HG03439 (cell line): ENCODE data around the gene PARP6.

ENCODE experiments used
- ATAC-seq: cut with Tn5 transposase; IDR thresholded peaks from one replicate; pipeline ENCODE4 v1.9.1; 2021; ENCODE audit warnings: mild to moderate bottlenecking, moderate library complexity; ENCODE audit not compliant: unreplicated experiment

PARP6 gene

DNA sequence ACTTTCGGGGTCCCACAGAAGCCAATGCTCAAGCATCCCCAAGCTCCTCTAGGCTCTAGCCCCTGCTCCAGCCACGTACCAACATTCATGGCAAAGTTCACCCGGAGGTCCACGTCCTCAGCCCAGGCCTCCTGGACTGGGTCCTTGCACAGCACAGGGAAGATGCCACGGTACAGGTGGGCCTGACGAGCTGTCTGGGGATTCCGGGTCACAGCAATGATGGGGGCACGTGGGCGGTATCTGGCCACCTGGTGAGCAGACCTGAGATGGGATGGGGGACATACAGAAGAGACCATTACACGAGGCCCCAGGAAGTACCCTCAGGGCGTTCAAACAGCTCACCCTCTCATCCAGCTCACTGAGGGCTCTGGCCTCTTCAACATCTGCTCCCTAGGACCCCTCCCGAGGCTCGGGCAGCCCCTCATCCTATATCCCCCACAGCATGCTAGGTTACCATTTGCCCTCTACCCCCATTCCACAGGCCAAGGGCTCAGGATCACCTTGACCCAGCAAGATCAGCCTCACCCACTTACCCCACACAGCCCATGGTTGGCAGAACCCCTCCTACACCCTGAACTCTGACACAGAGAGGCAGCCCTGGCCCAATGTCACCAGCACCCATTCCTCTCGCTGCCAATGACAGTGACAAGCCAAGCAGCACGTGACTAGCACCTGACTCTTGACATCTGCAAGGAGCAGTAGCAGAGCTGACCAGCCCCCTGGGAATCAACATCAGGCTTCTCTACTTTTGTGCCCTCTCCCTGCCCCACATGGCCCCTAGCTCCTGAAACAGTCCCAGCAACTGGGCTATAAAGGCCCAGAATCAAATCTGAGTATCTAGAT is 71.7 kb downstream of the PARP6 start:
- ATAC-seq: no peak

DNA sequence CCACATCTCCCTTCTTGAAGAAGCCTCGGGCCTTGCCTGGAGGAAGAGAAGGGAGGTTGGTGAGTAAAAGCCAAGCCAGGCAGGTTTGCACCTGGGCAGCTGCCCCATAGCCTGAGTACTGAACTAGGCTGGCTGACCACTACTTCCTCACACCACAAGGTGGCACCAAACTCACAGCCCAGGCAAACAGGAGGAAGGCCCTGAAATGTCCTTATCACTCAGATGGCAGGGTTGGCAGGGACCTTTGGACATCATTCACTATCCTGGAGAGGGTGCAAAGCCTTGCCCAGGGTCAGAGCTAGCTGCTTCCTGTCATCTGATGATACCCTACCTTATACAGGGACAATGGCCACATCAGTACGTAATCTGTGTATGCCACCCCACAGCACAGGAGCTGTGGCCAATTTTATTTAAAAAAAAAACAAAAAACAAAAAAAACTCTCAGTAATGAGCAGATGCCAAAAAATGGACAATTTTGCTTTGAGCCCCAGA is 72.6 kb downstream of the PARP6 start:
- ATAC-seq: no peak

DNA sequence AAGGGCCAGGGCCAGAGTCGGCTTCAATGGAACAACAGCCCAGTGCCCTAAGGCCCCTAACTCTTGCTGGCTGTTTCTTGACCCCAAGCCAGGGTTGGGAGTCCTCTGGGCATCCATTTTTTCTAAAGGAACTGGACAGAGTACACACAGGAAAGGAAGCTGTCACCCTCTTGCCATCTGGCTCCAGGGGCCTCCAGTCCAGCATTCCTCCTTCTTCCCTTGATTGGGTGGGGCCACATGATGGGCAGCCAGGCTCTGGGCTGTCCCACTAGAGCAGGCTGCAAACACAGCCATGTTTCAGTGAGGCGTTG is 73.2 kb downstream of the PARP6 start:
- ATAC-seq: no peak

DNA sequence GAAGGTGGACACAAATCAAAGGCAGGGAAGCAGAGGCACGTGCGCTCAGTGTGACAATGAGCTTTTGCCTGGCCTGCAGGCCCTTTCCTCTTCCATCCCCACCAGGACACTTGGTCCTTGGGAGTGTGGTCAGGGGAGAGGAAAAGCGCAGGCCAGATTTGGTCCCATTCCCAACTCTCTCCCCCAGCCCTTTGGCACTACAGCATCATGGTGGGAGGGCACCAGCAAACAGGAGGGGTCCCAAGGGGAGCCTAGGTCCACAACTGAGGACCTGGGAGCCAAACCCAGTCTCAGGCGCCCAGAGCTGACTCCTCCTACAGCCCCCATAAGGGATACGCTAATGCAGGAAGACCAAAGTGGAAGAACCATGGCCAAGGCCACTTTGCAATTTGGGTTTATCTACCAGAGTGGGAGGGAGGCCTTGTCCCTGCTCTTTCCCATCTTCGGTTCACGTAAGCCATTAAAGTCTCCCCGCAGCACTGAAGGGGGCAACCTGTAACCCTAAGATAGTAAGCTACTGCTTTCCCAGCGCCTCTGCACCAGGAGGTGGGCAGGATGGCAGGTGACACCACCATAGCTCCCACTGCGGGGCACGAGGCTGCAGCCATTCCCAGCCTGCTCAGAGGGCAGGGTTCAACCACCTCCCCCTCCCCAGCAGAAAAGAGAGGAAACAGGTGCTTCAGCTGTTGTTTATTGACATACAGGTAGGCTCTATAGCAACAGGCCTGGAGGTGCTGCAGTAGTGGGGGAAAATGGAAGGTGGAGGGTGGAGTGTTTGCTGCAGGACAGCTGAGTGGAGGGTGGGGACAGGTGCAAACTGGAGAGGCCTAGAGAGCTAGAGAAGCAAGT is 73.8 kb downstream of the PARP6 start:
- no peak for ATAC-seq

DNA sequence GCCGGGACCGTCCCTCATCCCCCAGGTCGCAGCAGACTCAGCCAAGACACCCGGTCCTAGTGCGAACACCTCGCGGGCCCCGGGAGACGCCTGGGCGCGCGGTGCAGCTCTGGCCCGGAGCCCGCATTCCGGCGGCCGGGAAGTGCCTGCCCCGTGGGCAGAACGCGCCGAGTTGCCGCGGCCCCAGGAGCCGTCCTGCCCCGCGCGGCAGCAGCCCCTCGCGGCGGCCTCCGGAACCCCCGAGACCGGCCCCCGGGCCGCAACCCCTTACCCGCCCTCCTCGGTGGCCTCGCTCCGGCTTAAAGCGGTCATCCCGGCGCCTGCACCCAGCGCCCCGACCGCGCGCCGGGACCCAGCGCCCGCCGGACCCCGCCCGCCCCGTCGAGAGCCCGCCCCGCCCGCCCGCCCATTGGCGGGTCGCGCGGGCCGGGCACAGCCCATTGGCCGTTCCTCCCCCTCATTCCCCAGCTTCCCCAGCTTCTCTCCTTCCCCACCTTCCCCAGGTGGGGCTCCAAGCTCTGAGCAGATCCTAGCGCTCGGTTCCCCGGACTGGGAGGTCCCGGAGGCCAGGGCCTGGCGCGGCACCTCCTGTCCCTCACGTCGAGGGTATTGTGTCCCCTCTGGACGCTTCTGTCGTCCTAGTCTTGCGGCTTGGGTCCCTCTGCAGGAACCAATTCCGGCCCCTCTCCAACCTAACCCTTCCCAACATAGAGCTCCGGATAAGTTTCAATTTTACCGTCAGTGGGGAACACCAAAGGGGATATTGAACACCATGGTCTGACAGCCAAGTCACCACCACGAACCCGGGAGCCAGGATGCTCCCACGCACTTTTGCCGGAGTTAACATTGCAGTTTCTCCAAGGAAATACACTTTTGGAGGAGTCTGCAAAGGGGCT is 74.6 kb downstream of the PARP6 start, which contains the start of gene GRAMD2A:
Gene GRAMD2A (minus strand): TSS at position 328 of the 896 bp plus-strand sequence.
- ATAC-seq: no peak

DNA sequence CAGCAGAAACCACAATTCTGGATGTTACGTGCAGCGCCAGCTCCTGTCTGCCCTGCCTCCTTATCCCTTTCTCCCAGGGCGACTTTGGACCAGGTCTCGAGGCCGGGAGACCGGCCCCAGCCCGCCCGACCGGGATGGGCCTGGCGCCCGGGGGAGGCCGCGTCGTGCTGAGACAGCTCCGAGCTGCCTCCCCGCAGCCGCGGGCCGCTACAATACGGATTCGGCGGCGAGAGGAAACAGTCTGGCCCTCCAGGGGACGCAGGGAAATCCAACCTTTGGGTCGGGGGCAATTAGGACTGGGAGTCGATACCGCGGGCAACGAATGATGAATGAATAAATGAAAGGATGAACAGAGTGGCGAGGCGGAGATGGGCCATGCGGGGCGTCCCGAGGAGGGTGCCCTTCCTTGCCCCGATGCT is 75.3 kb downstream of the PARP6 start:
- ATAC-seq: no peak

DNA sequence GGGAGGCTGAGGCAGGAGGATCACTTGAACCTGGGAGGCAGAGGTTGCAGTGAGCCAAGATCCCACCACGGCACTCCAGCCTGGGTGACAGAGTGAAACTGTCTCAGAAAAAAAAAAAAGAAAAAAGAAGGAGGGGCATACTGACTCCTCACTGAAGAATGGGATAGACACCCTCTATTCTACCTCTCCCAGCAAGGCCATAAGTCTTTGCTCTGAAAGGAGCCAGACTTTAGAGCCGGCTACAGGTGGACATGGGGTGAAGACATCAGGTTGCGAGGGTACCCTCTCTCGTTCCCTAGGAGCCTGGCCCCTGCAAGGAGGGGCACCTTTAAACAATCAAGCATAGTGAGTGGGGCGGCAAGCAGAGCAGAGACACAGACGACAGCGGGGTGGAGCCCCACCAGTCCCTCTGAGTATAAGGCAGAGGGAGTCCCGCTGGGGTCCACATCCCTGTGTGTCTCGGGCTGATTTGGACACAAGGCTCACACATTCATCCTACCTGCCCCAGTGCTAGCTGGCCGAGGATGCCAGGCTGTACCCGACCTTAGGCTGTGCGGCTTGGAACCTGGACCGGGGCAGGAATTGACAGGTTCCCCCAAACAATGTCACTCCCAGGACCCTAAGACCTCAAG is 75.8 kb downstream of the PARP6 start:
- no peak for ATAC-seq

DNA sequence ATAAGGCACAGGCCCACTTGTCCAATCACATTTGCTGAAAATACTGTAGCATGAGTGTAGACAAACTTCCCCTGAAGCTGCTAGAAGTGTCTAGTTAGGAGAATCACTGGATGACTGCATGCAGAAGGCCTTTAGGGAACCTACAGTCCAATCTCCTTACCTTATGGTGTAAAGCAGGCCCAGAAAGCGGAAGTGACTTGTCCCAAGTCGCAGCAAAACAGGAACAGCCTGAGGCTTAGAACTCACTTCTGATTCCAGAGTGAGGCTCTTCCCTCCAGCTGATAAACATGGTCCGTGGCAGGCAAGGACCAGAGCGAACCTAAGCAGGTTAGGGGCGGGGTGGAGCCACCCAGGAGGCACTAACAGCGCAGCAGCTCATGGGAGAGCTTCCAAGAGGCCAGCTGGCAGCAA is 77.2 kb downstream of the PARP6 start:
- no peak for ATAC-seq

DNA sequence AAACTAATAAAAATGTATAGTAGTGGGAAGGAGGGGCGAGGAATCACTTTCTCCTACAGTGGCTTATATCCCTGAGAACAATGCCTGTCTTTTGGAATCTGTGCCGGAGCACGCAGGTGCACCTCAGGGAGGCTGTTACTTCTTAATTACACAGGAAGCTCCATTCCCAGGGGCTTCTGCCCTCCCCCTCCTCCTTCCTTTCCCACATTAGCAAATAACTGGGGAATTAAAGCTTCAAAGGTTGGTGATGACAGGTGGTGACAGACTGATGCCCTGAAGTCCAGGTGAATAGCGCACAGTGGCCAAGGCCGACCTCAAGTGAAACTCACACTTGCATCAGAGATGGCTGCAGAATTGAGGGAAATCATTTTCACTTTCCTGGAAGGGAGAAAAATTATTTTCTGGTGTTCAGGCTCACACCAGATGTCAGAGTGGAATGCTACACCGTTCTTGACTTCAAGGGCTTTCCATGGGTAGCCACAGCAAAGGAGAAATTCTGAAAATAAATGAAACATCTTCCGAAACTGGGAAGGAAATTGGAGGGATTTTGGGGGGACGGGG is 78.4 kb downstream of the PARP6 start:
- no peak for ATAC-seq

DNA sequence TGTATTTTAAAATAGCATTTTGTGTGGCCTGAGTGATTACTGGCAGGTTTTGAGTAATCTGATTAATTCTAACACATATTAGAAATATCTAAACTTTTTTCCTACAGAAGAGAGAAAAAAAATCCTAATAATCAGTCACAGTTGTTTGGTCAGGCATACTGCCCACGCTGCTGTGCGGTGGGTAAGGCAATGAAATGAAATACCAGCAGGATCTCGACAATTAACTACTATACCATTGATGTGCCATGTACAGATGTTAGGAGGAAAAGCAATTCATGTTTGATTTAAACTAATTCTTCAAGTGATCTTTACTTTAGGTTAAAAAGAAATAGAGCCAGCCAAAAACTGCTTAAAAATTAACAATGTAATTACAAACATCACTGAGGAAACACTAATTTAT is 79.9 kb downstream of the PARP6 start:
- no peak for ATAC-seq
